Dedifferentiated amniotic fluid mesenchymal stem cell (primary cell): Measurements from ENCODE around the gene NTF3.
A peak's percentile ranks its signal among the peaks of the same experiment; 100 is the strongest.

Source experiments
- DNase-seq: peaks from one replicate; pipeline ENCODE4 v3.0.0-alpha.2; 2016; ENCODE audit errors: extremely low spot score

Gene NTF3

GRCh38 chr12:5487948-5488625 is 56.2 kb downstream of the NTF3 start:
- no peak for DNase-seq

DNA sequence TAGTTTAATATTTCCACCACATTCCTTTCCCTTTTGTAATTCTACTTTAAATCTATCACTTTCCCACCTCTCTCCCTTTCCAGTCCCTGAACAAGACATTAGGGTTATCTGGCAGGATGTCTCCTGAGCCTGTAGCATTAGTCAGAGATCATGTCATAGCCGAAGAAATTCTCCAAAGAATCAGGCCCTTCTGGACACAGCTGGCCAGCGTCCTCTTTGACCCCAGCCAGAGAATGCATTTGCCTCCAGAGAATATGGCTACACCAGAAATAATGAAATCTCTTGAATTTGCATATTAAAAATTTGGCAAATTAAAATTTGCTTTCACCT is 56.7 kb downstream of the NTF3 start:
- DNase-seq = no peak

DNA sequence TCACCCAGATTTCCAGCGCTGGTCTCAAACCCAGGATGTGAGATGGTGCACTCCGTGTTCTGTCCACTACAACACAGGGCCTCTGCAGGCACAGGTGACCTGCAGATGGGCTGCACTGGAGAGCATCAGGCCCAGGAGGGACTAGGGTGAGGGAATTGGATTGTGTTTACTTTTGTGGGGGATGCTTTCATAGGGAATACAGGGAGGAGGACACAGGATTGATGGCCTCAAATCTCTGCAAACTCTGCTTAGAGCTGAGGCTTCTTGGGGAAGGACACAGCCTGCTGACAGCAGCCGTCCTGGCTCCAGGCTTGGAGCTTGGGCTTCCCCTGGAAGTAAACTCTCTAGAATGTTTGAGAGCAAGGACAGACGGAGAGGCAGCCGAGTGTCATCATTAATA is 57.1 kb downstream of the NTF3 start:
- no peak for DNase-seq

- no peak for DNase-seq
Measured at GRCh38 chr12:5489760-5490406, 58.0 kb downstream of the NTF3 start.

DNA sequence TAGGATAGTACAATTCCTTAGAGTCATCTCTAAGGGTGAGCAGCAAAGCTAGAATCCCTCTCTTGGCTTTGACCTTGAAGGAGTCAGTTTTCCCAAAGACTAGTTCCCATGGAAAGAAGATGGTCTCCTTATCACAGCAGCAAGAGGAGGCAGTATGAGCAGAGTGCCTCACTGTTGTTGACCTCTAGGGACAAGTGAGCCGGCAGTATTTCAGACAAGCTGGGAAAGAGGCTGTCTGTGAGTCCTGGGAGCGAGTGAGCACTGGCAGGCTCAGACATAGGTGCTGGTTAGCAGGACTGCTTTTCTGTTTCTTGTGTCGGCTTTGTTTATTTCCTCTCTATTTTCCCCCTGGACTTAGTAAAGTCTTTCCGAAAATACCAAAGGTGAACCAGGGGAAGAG is 60.7 kb downstream of the NTF3 start:
- DNase-seq = no peak

DNA sequence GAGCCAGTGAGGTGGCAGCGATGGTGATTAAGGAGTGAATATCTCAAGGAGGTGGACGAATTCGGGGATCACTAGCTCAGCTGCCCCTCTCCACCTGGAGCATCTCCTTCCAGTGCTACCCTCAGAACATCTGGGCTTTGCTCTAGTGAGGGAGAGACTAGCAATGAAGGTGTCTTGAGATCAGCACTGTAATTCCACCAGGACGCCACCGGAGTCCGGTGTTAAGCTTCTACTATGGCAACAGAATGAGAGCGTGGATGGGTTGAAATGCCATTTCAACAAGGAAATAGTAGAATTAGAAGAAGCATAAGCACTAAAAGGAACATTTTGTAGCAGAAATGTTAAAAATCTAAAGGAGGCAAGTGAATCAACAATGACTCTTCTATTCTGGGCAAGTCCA is 61.1 kb downstream of the NTF3 start:
- no peak for DNase-seq

DNA sequence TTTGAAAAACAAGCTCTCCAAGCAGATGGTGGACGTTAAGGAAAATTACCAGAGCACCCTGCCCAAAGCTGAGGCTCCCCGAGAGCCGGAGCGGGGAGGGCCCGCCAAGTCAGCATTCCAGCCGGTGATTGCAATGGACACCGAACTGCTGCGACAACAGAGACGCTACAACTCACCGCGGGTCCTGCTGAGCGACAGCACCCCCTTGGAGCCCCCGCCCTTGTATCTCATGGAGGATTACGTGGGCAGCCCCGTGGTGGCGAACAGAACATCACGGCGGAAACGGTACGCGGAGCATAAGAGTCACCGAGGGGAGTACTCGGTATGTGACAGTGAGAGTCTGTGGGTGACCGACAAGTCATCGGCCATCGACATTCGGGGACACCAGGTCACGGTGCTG is 62.4 kb downstream of the NTF3 start:
- no peak for DNase-seq

- DNase-seq = no peak
Measured at GRCh38 chr12:5497329-5498053, 65.6 kb downstream of the NTF3 start.

DNA sequence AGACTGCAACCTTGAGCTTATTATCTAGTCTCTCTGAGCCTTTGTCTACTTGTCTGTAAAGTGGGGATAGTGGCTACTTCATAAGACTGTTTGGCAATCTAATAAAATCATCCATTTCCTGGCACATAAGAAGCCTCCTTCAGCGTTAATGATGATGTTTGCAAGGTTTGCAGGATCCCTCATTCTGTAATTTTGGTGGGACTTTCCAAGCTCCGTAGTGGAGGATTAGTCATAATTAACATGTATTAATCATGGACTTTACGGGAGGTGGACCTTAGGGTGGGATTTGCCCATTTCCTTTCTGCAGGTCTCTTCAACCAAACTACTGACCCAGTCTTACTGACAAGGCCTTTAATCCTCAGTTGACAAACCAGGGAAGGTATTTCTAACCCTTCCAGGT is 66.2 kb downstream of the NTF3 start:
- DNase-seq = no peak

DNA sequence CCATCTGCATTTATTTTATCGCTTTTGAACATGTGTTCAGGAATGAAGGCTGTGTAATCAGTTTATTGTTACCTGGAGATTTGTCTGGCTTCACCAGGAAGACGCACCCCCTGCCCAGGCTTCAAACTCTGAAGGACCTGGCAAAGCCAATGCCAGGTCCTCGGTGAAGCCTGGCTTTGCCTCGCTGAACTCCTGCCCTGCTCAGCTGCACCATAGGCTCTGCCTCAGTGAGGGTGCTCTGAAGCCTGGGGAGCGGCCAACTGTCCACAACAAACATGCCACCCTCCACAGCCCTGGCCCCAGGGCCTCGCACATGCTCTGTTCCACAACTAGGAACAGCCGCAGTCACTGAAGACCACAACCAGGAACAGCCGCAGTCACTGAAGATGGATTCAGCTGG is 66.9 kb downstream of the NTF3 start:
- DNase-seq = no peak

- peak; percentile 65 for DNase-seq
Measured at GRCh38 chr12:5499566-5500330, 67.8 kb downstream of the NTF3 start.

- DNase-seq = no peak
Measured at GRCh38 chr12:5500331-5500659, 68.4 kb downstream of the NTF3 start.

- no peak for DNase-seq
Measured at GRCh38 chr12:5503774-5504173, 71.9 kb downstream of the NTF3 start.

DNA sequence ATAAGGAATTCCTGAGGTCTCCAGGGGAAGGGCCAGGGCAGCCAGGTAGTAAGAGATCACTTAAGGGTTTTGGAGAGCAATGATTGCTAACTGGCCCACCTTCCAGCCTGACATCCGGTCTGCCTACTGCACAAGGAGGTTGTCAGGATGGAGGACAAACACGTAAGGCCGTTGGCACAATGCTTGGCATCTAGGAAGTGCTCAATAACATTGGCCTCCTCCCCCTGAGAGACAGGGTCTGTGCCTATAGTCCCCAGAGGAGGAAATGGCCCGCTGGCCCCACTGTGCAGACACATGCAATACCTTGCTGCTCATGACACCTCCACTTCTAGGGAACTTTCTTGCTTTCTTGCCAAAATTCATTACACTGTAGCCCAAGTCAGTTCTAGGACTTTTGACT is 73.2 kb downstream of the NTF3 start:
- DNase-seq = no peak

DNA sequence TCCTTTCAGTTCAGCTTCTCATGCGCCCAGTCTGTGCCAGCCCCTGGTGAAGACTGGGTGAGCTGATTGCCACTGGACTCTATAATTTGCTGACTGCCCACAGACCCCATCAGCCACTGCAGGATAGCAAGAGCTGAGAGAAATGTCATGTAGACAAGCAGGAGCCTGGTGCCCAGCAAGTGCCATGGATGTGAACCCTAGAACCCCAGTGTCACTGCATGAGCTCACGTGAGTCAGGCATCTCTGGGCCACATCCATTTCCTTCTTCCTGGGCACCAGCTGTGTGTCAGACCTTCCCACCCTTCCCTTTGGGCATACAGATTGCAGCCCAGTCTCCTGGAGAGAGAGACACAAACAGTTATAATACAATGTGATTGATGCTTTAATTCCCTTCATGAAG is 73.8 kb downstream of the NTF3 start:
- no peak for DNase-seq

GRCh38 chr12:5506295-5506694 is 74.4 kb downstream of the NTF3 start:
- no peak for DNase-seq

- no peak for DNase-seq
Measured at GRCh38 chr12:5506821-5507231, 74.9 kb downstream of the NTF3 start.

DNA sequence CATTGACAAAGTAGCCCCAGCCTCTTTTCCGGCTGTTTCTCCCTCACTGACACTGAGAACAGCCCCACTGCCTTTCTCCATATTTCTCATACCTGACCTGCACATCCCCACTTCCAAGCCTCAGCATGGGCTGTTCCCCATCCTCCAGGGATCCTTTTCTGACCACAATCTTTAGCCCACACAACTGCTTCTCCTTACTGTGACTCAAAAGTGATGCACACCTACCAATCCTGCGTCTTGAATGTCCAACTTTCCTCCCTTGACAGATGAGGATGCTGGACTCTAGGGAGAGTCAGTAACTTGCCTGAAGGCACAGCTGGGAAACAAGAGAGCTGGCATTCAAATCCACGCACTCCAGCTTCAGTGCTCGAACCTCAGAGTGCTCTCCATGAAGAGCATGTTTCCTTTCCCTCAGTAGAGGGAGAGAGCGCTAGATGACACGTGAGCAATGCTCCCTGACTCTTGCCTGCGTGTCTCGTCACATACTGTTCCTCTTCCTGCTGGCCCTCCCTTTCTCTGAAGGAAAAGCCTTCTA is 75.6 kb downstream of the NTF3 start:
- no peak for DNase-seq

- DNase-seq = no peak
Measured at GRCh38 chr12:5507944-5508343, 76.0 kb downstream of the NTF3 start.

DNA sequence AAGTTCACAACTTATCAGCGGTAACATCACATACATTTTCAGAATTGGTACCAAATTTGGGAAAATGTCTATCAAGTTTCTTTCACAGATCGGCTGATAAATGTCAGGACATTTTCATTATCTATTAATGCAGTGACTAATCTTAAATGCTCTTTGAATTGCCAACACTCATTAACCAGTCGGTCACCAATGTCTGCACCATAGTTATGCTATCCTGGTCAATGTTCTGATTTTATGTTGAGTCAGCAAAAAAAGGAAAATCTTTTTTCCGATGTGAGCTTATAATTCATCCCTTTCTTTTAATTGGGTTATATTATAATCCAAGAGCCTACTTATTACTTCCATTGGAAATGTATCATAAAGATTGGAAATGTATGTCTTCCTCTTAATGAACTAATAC is 77.2 kb downstream of the NTF3 start:
- no peak for DNase-seq

GRCh38 chr12:5509557-5509956 is 77.6 kb downstream of the NTF3 start:
- no peak for DNase-seq

- DNase-seq = no peak
Measured at GRCh38 chr12:5510251-5510805, 78.4 kb downstream of the NTF3 start.
